Activated naive CD8-positive, alpha-beta T cell (primary cell): Measurements from ENCODE around the gene FAM78A.
"Not testable (repeated sequence)": the region's sequence is repeated elsewhere in the genome, so short reads cannot be mapped to it uniquely, and the experiment has no call there.

Experiments
- H3K27ac Mint-ChIP-seq: one replicate; pipeline ENCODE4 v1.8.0; 2021; ENCODE audit warnings: mixed read lengths
- H3K27me3 Mint-ChIP-seq: one replicate; pipeline ENCODE4 v1.8.0; 2021; ENCODE audit warnings: mixed read lengths
- H3K36me3 Mint-ChIP-seq: one replicate; pipeline ENCODE4 v1.8.0; 2021; ENCODE audit warnings: mixed read lengths
- H3K4me1 Mint-ChIP-seq: one replicate; pipeline ENCODE4 v1.8.0; 2021; ENCODE audit warnings: low read depth, mixed read lengths
- H3K4me3 Mint-ChIP-seq: one replicate; pipeline ENCODE4 v1.8.0; 2021; ENCODE audit warnings: mild to moderate bottlenecking, mixed read lengths
- H3K9me3 Mint-ChIP-seq: one replicate; pipeline ENCODE4 v1.8.0; 2021; ENCODE audit warnings: low read depth, mixed read lengths

Gene FAM78A

DNA sequence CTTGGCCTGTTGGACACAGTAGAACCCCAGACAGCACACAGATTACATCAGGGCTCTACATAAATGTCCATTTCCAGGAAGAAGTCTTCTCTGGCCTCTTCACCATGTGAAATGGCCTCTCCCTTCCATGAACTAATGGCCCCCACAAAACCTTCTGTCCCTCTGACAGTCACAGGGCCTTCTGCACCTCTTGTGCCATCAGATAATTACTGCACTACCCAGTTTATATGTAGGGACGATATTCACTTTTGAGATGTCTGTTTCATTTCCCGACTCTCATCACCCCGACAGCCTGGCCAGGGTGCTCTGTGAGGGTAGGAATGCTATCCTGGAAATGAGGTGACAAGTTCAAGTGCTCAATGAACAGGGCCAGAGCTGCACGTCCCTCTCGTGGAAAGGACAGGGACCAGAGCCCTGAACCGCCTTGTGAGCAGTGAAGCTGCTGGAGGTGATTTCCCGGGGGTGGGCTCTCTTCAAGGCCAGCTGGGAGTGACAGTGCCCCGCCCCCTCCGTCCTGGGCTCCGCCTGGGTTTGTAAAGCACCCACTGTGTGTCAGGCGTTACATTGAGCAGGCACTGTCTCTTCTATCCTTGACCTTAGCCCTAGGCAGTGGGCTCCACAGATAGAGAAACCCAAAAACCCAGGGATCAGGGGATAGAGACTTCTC, 3.0 kb upstream of the FAM78A start:
- Mint-ChIP-seq H3K36me3 (no peaks in the 10 kb centered on the region), H3K27ac (peak overlapping the region; percentile 64), H3K4me1 (peaks cover 26% of the 10 kb centered on the region), H3K27me3 (peaks cover 1% of the 10 kb centered on the region), H3K4me3 (peak overlapping the region; percentile 86), H3K9me3 (no peaks in the 10 kb centered on the region)

DNA sequence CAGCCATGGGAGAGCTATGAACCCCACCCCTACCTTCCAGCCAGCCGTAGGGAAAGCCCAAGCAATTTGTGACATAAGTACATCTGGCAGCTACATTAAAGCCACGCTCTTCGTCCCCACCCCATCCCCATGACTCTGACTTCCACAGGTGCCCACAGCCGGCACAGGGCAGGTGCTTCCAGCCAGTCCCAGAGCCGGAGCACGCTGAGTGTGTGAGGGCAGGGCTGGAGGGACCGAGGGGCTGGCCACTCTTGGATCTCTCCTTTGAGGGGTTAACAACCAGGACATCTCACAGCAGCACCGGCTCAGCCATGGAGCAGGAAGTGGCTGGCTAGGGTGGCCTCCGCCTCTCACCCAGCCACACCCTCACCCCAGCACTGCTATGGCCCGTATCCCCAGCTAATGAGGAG, 2.4 kb upstream of the FAM78A start:
- Mint-ChIP-seq H3K9me3 (no peaks in the 10 kb centered on the region), H3K36me3 (no peaks in the 10 kb centered on the region), H3K27ac (peak overlapping the region; percentile 64), H3K4me1 (peaks cover 26% of the 10 kb centered on the region), H3K27me3 (peaks cover 1% of the 10 kb centered on the region), H3K4me3 (peak overlapping the region; percentile 86)

- Mint-ChIP-seq H3K27me3 (peaks cover 1% of the 10 kb centered on the region), H3K4me1 (peaks cover 24% of the 10 kb centered on the region), H3K27ac (peak overlapping the region; percentile 64), H3K4me3 (peak overlapping the region; percentile 86), H3K36me3 (no peaks in the 10 kb centered on the region), H3K9me3 (no peaks in the 10 kb centered on the region)
Observed at GRCh38 chr9:131277910-131278701, 1.8 kb upstream of the FAM78A start.

- Mint-ChIP-seq H3K9me3 (no peaks in the 10 kb centered on the region), H3K4me3 (no peak overlapping the region), H3K36me3 (no peaks in the 10 kb centered on the region), H3K27me3 (peaks cover 1% of the 10 kb centered on the region), H3K27ac (no peak overlapping the region), H3K4me1 (peaks cover 24% of the 10 kb centered on the region)
Observed at GRCh38 chr9:131277287-131277909, 1.1 kb upstream of the FAM78A start.

- peaks cover 1% of the 10 kb centered on the region for H3K27me3 Mint-ChIP-seq
- H3K27ac Mint-ChIP-seq, result no peak overlapping the region
- H3K9me3 Mint-ChIP-seq, result no peaks in the 10 kb centered on the region
- H3K4me3 Mint-ChIP-seq, result peak overlapping the region; percentile 42
- H3K36me3 Mint-ChIP-seq, result no peaks in the 10 kb centered on the region
- peaks cover 24% of the 10 kb centered on the region for H3K4me1 Mint-ChIP-seq
Observed at GRCh38 chr9:131276891-131277286, 579 bp upstream of the FAM78A start.

DNA sequence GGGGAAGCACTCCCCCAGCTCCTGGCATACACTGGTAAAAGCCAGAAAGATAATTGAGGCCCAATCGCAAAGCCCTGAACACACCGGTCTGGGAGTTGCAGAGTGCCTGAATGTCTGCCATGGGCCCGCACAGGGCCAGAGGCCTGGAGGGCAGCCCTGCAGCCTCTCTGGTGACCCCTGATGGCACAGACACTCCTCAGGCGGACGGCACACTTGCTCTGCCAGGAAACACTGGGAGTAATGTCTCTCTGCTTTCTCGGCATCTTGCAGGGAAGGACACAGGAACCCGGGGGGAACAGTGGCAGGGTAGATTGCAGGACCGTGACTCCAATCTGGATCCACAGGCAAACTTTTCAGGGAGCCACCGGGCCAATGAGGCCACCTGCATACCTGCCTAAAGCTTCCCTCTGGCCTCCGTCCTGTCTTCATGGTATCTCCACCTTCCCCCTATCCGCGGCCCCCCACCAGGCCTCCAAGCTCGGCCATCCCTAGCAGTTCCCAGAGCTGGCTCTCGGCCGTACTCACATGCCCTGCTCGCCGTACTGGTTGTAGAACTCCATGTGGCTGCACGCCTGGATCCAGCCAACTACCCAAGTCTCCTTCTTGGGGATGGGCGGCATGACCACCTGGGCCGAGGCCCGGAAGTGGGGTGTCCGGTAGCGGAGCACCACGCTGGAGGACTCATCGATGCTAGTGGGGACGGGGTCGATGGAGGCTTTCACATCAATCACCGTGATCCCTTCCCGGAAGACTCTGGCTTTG, 797 bp downstream of the FAM78A start:
- Mint-ChIP-seq H3K27me3 (no peaks in the 10 kb centered on the region), H3K27ac (peak overlapping the region; percentile 99), H3K36me3 (no peaks in the 10 kb centered on the region), H3K4me1 (peaks cover 31% of the 10 kb centered on the region), H3K9me3 (no peaks in the 10 kb centered on the region), H3K4me3 (peak overlapping the region; percentile 97)

GRCh38 chr9:131274674-131275331, 1.5 kb downstream of the FAM78A start:
- H3K27me3 Mint-ChIP-seq, result no peaks in the 10 kb centered on the region
- peak overlapping the region; percentile 97 for H3K4me3 Mint-ChIP-seq
- H3K36me3 Mint-ChIP-seq, result peaks cover 3% of the 10 kb centered on the region
- peaks cover 36% of the 10 kb centered on the region for H3K4me1 Mint-ChIP-seq
- no peaks in the 10 kb centered on the region for H3K9me3 Mint-ChIP-seq
- H3K27ac Mint-ChIP-seq, result peak overlapping the region; percentile 99

DNA sequence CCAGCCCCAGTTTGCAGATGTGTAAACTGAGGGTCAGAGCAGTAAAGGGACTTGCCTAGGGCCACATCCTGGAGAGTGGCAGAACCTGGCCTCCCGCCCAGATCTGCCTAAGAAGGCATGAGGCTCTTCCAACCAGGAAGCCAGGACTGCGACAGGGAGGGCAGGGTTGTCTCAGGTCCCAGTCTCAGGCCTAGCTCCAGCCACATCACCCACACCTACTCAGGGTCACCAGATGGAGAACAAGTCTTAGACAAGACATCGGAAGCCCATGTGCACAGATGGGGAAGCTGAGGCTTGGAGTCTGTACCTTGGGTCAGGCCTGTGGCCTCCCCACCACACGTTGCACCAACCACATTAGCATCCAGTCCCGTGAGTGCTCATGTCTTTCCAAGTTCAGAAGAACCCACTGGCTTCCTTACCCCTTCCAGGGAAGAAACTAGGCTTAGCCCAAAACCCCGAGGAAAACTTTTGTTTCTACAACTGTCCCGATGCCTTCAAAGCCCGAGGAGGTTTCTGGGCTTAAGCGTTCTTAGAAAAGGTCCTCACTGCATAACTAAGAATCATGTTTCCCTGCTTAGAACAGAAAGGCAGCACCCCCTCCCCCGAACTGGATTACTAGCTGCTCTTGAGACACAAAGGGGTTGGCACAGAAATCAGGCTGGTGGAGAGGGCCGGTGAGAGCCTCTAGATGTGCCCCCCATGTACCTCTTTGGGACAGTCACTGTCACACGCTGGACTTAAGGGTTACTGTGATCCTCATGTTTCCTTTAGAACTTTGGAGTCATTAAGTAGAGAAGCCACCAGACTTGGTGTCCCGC, 2.2 kb downstream of the FAM78A start:
- Mint-ChIP-seq H3K36me3 (peaks cover 3% of the 10 kb centered on the region), H3K27ac (peak overlapping the region; percentile 99), H3K27me3 (no peaks in the 10 kb centered on the region), H3K9me3 (no peaks in the 10 kb centered on the region), H3K4me1 (peaks cover 39% of the 10 kb centered on the region), H3K4me3 (peak overlapping the region; percentile 97)

DNA sequence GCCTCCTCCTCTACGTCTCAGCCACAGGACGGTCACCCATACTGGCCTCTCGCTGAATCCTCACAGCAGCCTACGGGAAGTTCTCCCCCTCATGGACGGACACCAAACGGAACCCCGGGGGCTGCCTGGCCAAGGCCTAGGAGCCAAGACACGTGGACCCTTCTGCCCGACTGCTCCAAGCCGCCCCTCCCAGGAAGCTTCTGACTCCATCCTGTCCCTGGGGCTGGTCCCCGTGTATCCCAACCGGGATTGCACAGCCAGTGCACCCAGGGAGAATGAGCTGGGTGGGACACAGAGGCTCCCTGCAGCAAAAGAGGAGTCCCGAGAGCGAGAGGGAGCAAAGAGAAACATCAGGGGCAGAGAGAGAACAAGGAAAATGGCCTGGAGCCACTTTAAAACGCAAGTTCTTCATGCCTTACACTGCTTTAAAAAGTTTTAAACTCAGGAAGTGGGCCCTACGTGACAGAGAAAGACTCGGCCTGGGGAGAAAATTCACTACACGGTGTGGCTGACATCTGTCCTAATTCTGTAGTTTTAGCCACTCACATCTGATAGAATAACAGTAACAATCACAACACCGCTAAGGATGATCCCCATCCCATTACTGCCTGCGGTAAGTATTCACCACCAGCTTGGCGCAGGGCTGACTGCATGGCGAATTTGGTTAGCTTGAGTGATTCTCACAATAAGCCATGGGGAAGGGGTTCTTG, 3.0 kb downstream of the FAM78A start:
- H3K9me3 Mint-ChIP-seq, result no peaks in the 10 kb centered on the region
- peak overlapping the region; percentile 99 for H3K27ac Mint-ChIP-seq
- peak overlapping the region; percentile 97 for H3K4me3 Mint-ChIP-seq
- peaks cover 36% of the 10 kb centered on the region for H3K4me1 Mint-ChIP-seq
- peaks cover 3% of the 10 kb centered on the region for H3K36me3 Mint-ChIP-seq
- no peaks in the 10 kb centered on the region for H3K27me3 Mint-ChIP-seq

- peaks cover 42% of the 10 kb centered on the region for H3K4me1 Mint-ChIP-seq
- peak overlapping the region; percentile 97 for H3K27ac Mint-ChIP-seq
- peak overlapping the region; percentile 97 for H3K4me3 Mint-ChIP-seq
- no peaks in the 10 kb centered on the region for H3K27me3 Mint-ChIP-seq
- H3K9me3 Mint-ChIP-seq, result no peaks in the 10 kb centered on the region
- H3K36me3 Mint-ChIP-seq, result peaks cover 3% of the 10 kb centered on the region
Observed at GRCh38 chr9:131272212-131272611, 4.1 kb downstream of the FAM78A start.

GRCh38 chr9:131271506-131271931, 4.8 kb downstream of the FAM78A start:
- H3K36me3 Mint-ChIP-seq, result peaks cover 3% of the 10 kb centered on the region
- peak overlapping the region; percentile 97 for H3K27ac Mint-ChIP-seq
- H3K4me3 Mint-ChIP-seq, result peak overlapping the region; percentile 97
- H3K9me3 Mint-ChIP-seq, result no peaks in the 10 kb centered on the region
- H3K4me1 Mint-ChIP-seq, result peaks cover 49% of the 10 kb centered on the region
- no peaks in the 10 kb centered on the region for H3K27me3 Mint-ChIP-seq

DNA sequence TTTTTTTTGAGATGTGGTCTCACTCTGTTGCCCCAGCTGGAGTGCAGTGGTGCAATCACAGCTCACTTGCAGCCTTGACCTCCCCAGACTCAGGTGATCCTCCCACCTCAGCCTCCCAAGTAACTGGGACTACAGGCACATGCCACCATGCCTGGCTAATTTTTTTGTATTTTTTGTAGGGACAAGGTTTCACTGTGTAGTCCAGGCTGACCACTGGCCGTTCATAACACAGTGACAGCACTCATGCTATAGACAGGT, 5.4 kb downstream of the FAM78A start:
- not testable (repeated sequence) for H3K36me3 Mint-ChIP-seq, H3K9me3 Mint-ChIP-seq, H3K27me3 Mint-ChIP-seq
- peak overlapping the region; percentile 97 for H3K27ac Mint-ChIP-seq
- H3K4me1 Mint-ChIP-seq, result peaks cover 55% of the 10 kb centered on the region
- peak overlapping the region; percentile 97 for H3K4me3 Mint-ChIP-seq

DNA sequence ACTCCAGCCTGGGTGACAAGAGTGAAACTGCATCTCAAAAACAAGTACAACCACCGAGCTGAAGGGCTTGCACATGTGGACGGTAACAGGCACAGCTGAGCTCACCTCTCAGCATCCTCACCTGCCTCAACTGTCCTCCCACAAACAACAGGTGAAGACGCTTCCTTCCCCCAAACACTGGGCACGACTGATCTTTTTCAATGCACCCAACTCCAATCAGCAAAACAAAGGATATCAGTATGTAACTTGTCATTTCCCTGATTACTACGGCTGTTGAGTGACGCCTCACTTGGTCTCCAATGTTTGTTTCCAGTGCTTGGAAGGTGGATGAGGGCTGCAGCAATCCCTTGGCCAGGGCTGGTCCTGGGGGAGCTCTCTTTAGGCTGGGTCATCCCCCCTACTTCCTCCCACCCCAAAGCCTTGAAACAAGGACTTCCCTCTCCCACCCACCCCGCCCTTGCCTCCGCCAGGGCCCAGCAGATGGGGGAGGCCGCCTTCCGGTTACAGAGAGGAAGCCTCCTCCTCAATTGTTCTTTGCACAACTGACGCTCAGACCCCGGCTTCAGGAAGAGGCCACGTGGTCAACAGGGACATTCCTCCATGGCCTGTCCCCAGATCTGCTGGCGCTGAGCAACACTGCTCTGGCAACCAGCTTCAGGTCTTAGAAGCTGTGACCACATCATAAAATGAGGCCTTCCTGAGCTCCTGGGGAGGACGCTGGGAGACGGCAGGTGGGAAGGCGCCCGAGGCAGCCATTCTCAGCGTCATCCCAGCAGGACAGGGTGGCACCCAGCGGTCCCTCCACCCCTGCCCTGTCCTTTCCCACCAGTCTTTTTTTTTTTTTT, 5.9 kb downstream of the FAM78A start:
- Mint-ChIP-seq H3K27ac (peak overlapping the region; percentile 97), H3K27me3 (no peaks in the 10 kb centered on the region), H3K4me3 (peak overlapping the region; percentile 97), H3K4me1 (peaks cover 60% of the 10 kb centered on the region), H3K36me3 (peaks cover 3% of the 10 kb centered on the region), H3K9me3 (no peaks in the 10 kb centered on the region)
